ENCODE data around the gene DCLRE1C. TPM values are rescaled to one million over a fixed set of nuclear protein-coding genes. Genes with fewer than 3 reads are reported as not detected.
"Not testable (repeated sequence)": the region's sequence is repeated elsewhere in the genome, so short reads cannot be mapped to it uniquely, and the experiment has no call there.

Gene DCLRE1C
- total RNA-seq, 1 donor, result 16.3 TPM

- Histone ChIP-seq H3K27ac (ENCODE audit: low read depth, low read length) (no peak overlapping the region), H3K36me3 (ENCODE audit: insufficient read depth, low read length) (peaks cover 47% of the 10 kb centered on the region), H3K9me3 (ENCODE audit: low read depth, low read length) (no peaks in the 10 kb centered on the region), H3K27me3 (ENCODE audit: insufficient read depth, low read length) (no peaks in the 10 kb centered on the region), H3K4me2 (ENCODE audit: insufficient read depth, low read length) (no peak overlapping the region), H3K4me1 (ENCODE audit: insufficient read depth, low read length) (no peaks in the 10 kb centered on the region), H4K20me1 (ENCODE audit: insufficient read depth, low read length) (no peaks in the 10 kb centered on the region), H3K79me2 (ENCODE audit: insufficient read depth, low read length) (peaks cover 6% of the 10 kb centered on the region), H2AFZ (ENCODE audit: low read length) (no peak overlapping the region), H3K4me3 (ENCODE audit: insufficient read depth, low read length) (no peak overlapping the region)
- no peak for DNase-seq (ENCODE audit: insufficient read length, low spot score, missing footprints)
- TF ChIP-seq CTCF (IDR thresholded peaks at IDR 0.05; ENCODE audit: extremely low read depth, low read depth, low read length), result no peak
These were observed 37.3 kb downstream of the DCLRE1C start for GRCh38 chr10:14916600-14916999.

- H3K9me3 ChIP-seq (ENCODE audit: low read depth, low read length), result no peaks in the 10 kb centered on the region
- no peaks in the 10 kb centered on the region for H3K27me3 ChIP-seq (ENCODE audit: insufficient read depth, low read length)
- no peak for TF ChIP-seq CTCF (IDR thresholded peaks at IDR 0.05; ENCODE audit: extremely low read depth, low read depth, low read length)
- peaks cover 59% of the 10 kb centered on the region for H3K36me3 ChIP-seq (ENCODE audit: insufficient read depth, low read length)
- H3K27ac ChIP-seq (ENCODE audit: low read depth, low read length), result no peak overlapping the region
- no peak overlapping the region for H2AFZ ChIP-seq (ENCODE audit: low read length)
- no peaks in the 10 kb centered on the region for H4K20me1 ChIP-seq (ENCODE audit: insufficient read depth, low read length)
- no peak for DNase-seq (ENCODE audit: insufficient read length, low spot score, missing footprints)
- H3K4me1 ChIP-seq (ENCODE audit: insufficient read depth, low read length), result no peaks in the 10 kb centered on the region
- H3K4me3 ChIP-seq (ENCODE audit: insufficient read depth, low read length), result no peak overlapping the region
- H3K79me2 ChIP-seq (ENCODE audit: insufficient read depth, low read length), result peaks cover 10% of the 10 kb centered on the region
- no peak overlapping the region for H3K4me2 ChIP-seq (ENCODE audit: insufficient read depth, low read length)
These were observed 42.1 kb downstream of the DCLRE1C start for GRCh38 chr10:14911801-14912200.

- DNase-seq (ENCODE audit: insufficient read length, low spot score, missing footprints), result no peak
- H3K27me3 ChIP-seq (ENCODE audit: insufficient read depth, low read length), result no peaks in the 10 kb centered on the region
- H3K4me3 ChIP-seq (ENCODE audit: insufficient read depth, low read length), result no peak overlapping the region
- no peaks in the 10 kb centered on the region for H3K9me3 ChIP-seq (ENCODE audit: low read depth, low read length)
- H2AFZ ChIP-seq (ENCODE audit: low read length), result no peak overlapping the region
- H3K36me3 ChIP-seq (ENCODE audit: insufficient read depth, low read length), result peaks cover 57% of the 10 kb centered on the region
- H4K20me1 ChIP-seq (ENCODE audit: insufficient read depth, low read length), result no peaks in the 10 kb centered on the region
- no peak for TF ChIP-seq CTCF (IDR thresholded peaks at IDR 0.05; ENCODE audit: extremely low read depth, low read depth, low read length)
- H3K4me1 ChIP-seq (ENCODE audit: insufficient read depth, low read length), result no peaks in the 10 kb centered on the region
- no peak overlapping the region for H3K27ac ChIP-seq (ENCODE audit: low read depth, low read length)
- peaks cover 10% of the 10 kb centered on the region for H3K79me2 ChIP-seq (ENCODE audit: insufficient read depth, low read length)
- H3K4me2 ChIP-seq (ENCODE audit: insufficient read depth, low read length), result no peak overlapping the region
These were observed 42.9 kb downstream of the DCLRE1C start for GRCh38 chr10:14910953-14911352.

- Histone ChIP-seq H3K4me3 (ENCODE audit: insufficient read depth, low read length) (no peak overlapping the region), H3K79me2 (ENCODE audit: insufficient read depth, low read length) (peaks cover 7% of the 10 kb centered on the region), H4K20me1 (ENCODE audit: insufficient read depth, low read length) (no peaks in the 10 kb centered on the region), H3K9me3 (ENCODE audit: low read depth, low read length) (no peaks in the 10 kb centered on the region), H3K36me3 (ENCODE audit: insufficient read depth, low read length) (peaks cover 51% of the 10 kb centered on the region), H3K27ac (ENCODE audit: low read depth, low read length) (no peak overlapping the region), H3K4me1 (ENCODE audit: insufficient read depth, low read length) (no peaks in the 10 kb centered on the region), H2AFZ (ENCODE audit: low read length) (no peak overlapping the region), H3K4me2 (ENCODE audit: insufficient read depth, low read length) (no peak overlapping the region), H3K27me3 (ENCODE audit: insufficient read depth, low read length) (no peaks in the 10 kb centered on the region)
- TF ChIP-seq CTCF (IDR thresholded peaks at IDR 0.05; ENCODE audit: extremely low read depth, low read depth, low read length), result no peak
- no peak for DNase-seq (ENCODE audit: insufficient read length, low spot score, missing footprints)
These were observed 44.8 kb downstream of the DCLRE1C start for GRCh38 chr10:14909101-14909500.

GRCh38 chr10:14907591-14907990, 46.3 kb downstream of the DCLRE1C start:
- not testable (repeated sequence) for H3K4me3 ChIP-seq (ENCODE audit: insufficient read depth, low read length); H3K4me1 ChIP-seq (ENCODE audit: insufficient read depth, low read length); H4K20me1 ChIP-seq (ENCODE audit: insufficient read depth, low read length); H3K27ac ChIP-seq (ENCODE audit: low read depth, low read length); H2AFZ ChIP-seq (ENCODE audit: low read length); DNase-seq (ENCODE audit: insufficient read length, low spot score, missing footprints); H3K79me2 ChIP-seq (ENCODE audit: insufficient read depth, low read length); H3K27me3 ChIP-seq (ENCODE audit: insufficient read depth, low read length); H3K9me3 ChIP-seq (ENCODE audit: low read depth, low read length); H3K4me2 ChIP-seq (ENCODE audit: insufficient read depth, low read length)
- peaks cover 47% of the 10 kb centered on the region for H3K36me3 ChIP-seq (ENCODE audit: insufficient read depth, low read length)
